OCI-LY7 (cell line): Measurements from ENCODE around the gene DNAH9. TPM values are rescaled to one million over a fixed set of nuclear protein-coding genes. Genes with fewer than 3 reads are reported as not detected.

Source experiments
- BruUV-seq: library from RNA; stranded (reverse); fragments of 400-500 nt; replicated peaks from 2 replicates; lab custom pipeline; 2021; lab: Mats Ljungman, UMichigan
- CTCF ChIA-PET: fragments of 300-600 bp; sonication (Branson Sonifier 250); formaldehyde crosslinking; loops from one replicate; lab custom pipeline; 2022; ENCODE audit warnings: antibody characterized with exemption; ENCODE audit not compliant: unreplicated experiment; lab: Charles Lee
- POLR2A ChIA-PET: fragments of 300-600 bp; sonication (Branson Sonifier 250); formaldehyde crosslinking; loops from one replicate; lab custom pipeline; 2022; ENCODE audit warnings: antibody characterized with exemption; lab: Charles Lee
- DNase-seq: peaks from one replicate; pipeline ENCODE4 v3.0.0-alpha.2; 2015; ENCODE audit warnings: low spot score
- H2AFZ ChIP-seq: fragments of 200-600 bp; sonication (generic), shearing (Covaris generic); 2 replicates; pipeline ENCODE4 v1.6.1; 2014; ENCODE audit warnings: mild to moderate bottlenecking, antibody characterized with exemption, low read length, moderate library complexity
- H3K27ac ChIP-seq: fragments of 200-600 bp; sonication (generic); 2 replicates; pipeline ENCODE4 v1.5.1; 2014; ENCODE audit warnings: mixed run types, low read depth, mild to moderate bottlenecking, moderate library complexity, low read length, inconsistent platforms; ENCODE audit not compliant: poor library complexity, severe bottlenecking
- H3K36me3 ChIP-seq: fragments of 200-600 bp; sonication (generic); 2 replicates; pipeline ENCODE4 v1.6.1; 2014; ENCODE audit warnings: mild to moderate bottlenecking, antibody characterized with exemption, low read length, moderate library complexity, mixed read lengths; ENCODE audit not compliant: insufficient read depth
- H3K4me1 ChIP-seq: fragments of 200-600 bp; sonication (generic); 2 replicates; pipeline ENCODE4 v1.5.1; 2014; ENCODE audit warnings: mild to moderate bottlenecking, low read length; ENCODE audit not compliant: insufficient read depth, poor library complexity, severe bottlenecking
- H3K4me2 ChIP-seq: fragments of 200-600 bp; sonication (generic); 2 replicates; pipeline ENCODE4 v1.6.1; 2014; ENCODE audit warnings: mild to moderate bottlenecking, low read length
- H3K4me3 ChIP-seq: fragments of 200-600 bp; sonication (generic); 2 replicates; pipeline ENCODE4 v1.5.1; 2014; ENCODE audit warnings: mild to moderate bottlenecking, low read depth, low read length; ENCODE audit not compliant: poor library complexity, severe bottlenecking
- H3K79me2 ChIP-seq: fragments of 200-600 bp; sonication (generic); 2 replicates; pipeline ENCODE4 v1.6.1; 2016; ENCODE audit warnings: low read depth, mild to moderate bottlenecking, low read length, moderate library complexity, mixed read lengths; ENCODE audit not compliant: insufficient read depth
- H3K9me2 ChIP-seq: fragments of 200-600 bp; sonication (generic); 2 replicates; pipeline ENCODE4 v1.6.1; 2016; ENCODE audit warnings: mild to moderate bottlenecking, low read length, mixed read lengths; ENCODE audit not compliant: insufficient read depth
- H3K9me3 ChIP-seq: fragments of 200-600 bp; sonication (generic); 2 replicates; pipeline ENCODE4 v1.6.1; 2014; ENCODE audit warnings: mild to moderate bottlenecking, mixed run types, low read length, mixed read lengths
- H4K20me1 ChIP-seq: fragments of 200-600 bp; sonication (generic); 2 replicates; pipeline ENCODE4 v1.6.1; 2014; ENCODE audit warnings: mild to moderate bottlenecking, antibody characterized with exemption, low read length, moderate library complexity, mixed read lengths; ENCODE audit not compliant: insufficient read depth
- CTCF ChIP-seq: fragments of 200-600 bp; sonication (generic); conservative IDR thresholded peaks from 2 replicates; pipeline ENCODE4 v1.5.1; 2014; ENCODE audit warnings: mild to moderate bottlenecking, antibody characterized with exemption, low read length, moderate library complexity, mixed read lengths
- EZH2phosphoT487 ChIP-seq: fragments of 200-600 bp; sonication (generic); IDR thresholded peaks from 2 replicates; pipeline ENCODE4 v1.6.1; 2018; ENCODE audit warnings: low read depth, borderline replicate concordance, mild to moderate bottlenecking, mixed run types, antibody characterized with exemption, low read length, moderate library complexity, mixed read lengths
- intact Hi-C: fragments of 100-400 bp; cut with micrococcal nuclease; formaldehyde crosslinking; loops from one replicate; pipeline ENCODE4 v1.10.0; 2022; ENCODE audit not compliant: unreplicated experiment
- total RNA-seq, 2 experiments: library from RNA; depleted of rRNA in 1 of 2; stranded (reverse); fragments of >200 nt in 1 of 2; shearing (Covaris generic) in 1 of 2; gene quantifications; 2 replicates each; pipeline ENCODE4 v1.2.3, GENCODE V29; 2014 to 2022

DNAH9 gene
- total RNA-seq, 2 experiments from 2014 or later = not detected

GRCh38 chr17:11638700-11639265, 40.5 kb downstream of the DNAH9 start:
- POLR2A ChIA-PET = no interaction called here
- BruUV-seq = no TSS peak

GRCh38 chr17:11639736-11640462, 41.6 kb downstream of the DNAH9 start:
- H3K9me2 ChIP-seq = no peaks in the 10 kb centered on the region
- H3K4me2 ChIP-seq = no peak overlapping the region
- CTCF ChIA-PET = no interaction called here
- no peaks in the 10 kb centered on the region for H3K9me3 ChIP-seq
- no peaks in the 10 kb centered on the region for H3K4me1 ChIP-seq
- no peak overlapping the region for H2AFZ ChIP-seq
- H3K79me2 ChIP-seq = no peaks in the 10 kb centered on the region
- H4K20me1 ChIP-seq = no peaks in the 10 kb centered on the region
- POLR2A ChIA-PET = no interaction called here
- TF ChIP-seq CTCF (no peak), EZH2phosphoT487 (no peak)
- no peak overlapping the region for H3K4me3 ChIP-seq
- no peak for DNase-seq
- no TSS peak for BruUV-seq
- H3K27ac ChIP-seq = no peak overlapping the region
- no peaks in the 10 kb centered on the region for H3K36me3 ChIP-seq
- intact Hi-C loops = loop anchor here (5.0 to 10.0 kb wide), 2 partner anchors 55 to 763 kb away; no protein-coding TSS in a partner anchor

More at GRCh38 chr17:11638700-11639265, 40.5 kb downstream of the DNAH9 start:
- intact Hi-C loops = no loop called here
- TF ChIP-seq EZH2phosphoT487 = no peak
- no peak for TF ChIP-seq CTCF
- CTCF ChIA-PET = no interaction called here
- Histone ChIP-seq H3K4me2 (no peak overlapping the region), H3K4me3 (no peak overlapping the region), H2AFZ (no peak overlapping the region), H3K9me2 (no peaks in the 10 kb centered on the region), H3K36me3 (no peaks in the 10 kb centered on the region), H3K9me3 (no peaks in the 10 kb centered on the region), H3K79me2 (no peaks in the 10 kb centered on the region), H3K27ac (no peak overlapping the region), H3K4me1 (no peaks in the 10 kb centered on the region), H4K20me1 (no peaks in the 10 kb centered on the region)
- no peak for DNase-seq

DNA sequence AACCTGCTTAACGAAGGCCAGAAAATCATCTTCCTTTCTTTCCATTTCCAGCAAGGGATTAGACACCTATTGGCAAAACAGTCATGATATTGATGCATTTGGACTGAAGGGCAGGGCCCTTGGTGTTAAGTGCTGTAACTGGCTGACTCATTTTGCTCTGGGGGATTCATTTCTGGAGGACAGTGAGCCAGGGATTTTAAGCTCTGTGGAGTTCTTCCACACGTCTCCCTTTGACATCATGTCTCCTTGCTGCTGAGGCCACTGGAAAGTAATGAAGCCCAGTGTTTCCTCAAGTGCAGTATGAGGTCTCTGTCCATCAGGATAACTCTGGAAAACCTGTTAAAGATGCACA, 42.2 kb downstream of the DNAH9 start:
- no peak for DNase-seq
- H3K9me2 ChIP-seq = no peaks in the 10 kb centered on the region
- H2AFZ ChIP-seq = no peak overlapping the region
- BruUV-seq = no TSS peak
- ChIA-PET POLR2A (no interaction called here), CTCF (no interaction called here)
- TF ChIP-seq CTCF (no peak), EZH2phosphoT487 (no peak)
- H3K4me3 ChIP-seq = no peak overlapping the region
- H3K4me2 ChIP-seq = no peak overlapping the region
- no peaks in the 10 kb centered on the region for H3K36me3 ChIP-seq
- no peaks in the 10 kb centered on the region for H4K20me1 ChIP-seq
- no peak overlapping the region for H3K27ac ChIP-seq
- H3K4me1 ChIP-seq = no peaks in the 10 kb centered on the region
- intact Hi-C loops = loop anchor here (5.0 to 10.0 kb wide), 2 partner anchors 56 to 763 kb away; no protein-coding TSS in a partner anchor
- H3K9me3 ChIP-seq = no peaks in the 10 kb centered on the region
- H3K79me2 ChIP-seq = no peaks in the 10 kb centered on the region
